ENCODE data around the gene PTPN7. TPM values are rescaled to one million over a fixed set of nuclear protein-coding genes. Genes with fewer than 3 reads are reported as not detected.
"Not testable (repeated sequence)": the region's sequence is repeated elsewhere in the genome, so short reads cannot be mapped to it uniquely, and the experiment has no call there.

The PTPN7 gene
- total RNA-seq, 1 experiment from 2014 or later, result not detected

GRCh38 chr1:202143011-202143767 is 17.2 kb downstream of the PTPN7 start:
- in situ Hi-C loops (cut with HindIII; ENCODE audit: low sequenced_read_pairs), result loop anchor here (25.0 kb wide), 1 partner anchor 131 kb away; the partner anchor contains the start of gene ELF3
- DNase-seq (ENCODE audit: low spot score), result peak; percentile 40

- not testable (repeated sequence) for DNase-seq (ENCODE audit: low spot score)
- in situ Hi-C loops (cut with HindIII; ENCODE audit: low sequenced_read_pairs), result loop anchor here (25.0 kb wide), 1 partner anchor 129 kb away; the partner anchor contains the start of gene ELF3
Measured at GRCh38 chr1:202141468-202141867, 18.9 kb downstream of the PTPN7 start.

- in situ Hi-C loops (cut with HindIII; ENCODE audit: low sequenced_read_pairs), result loop anchor here (25.0 kb wide), 1 partner anchor 129 kb away; the partner anchor contains the start of gene ELF3
- no peak for DNase-seq (ENCODE audit: low spot score)
Measured at GRCh38 chr1:202140833-202141232, 19.6 kb downstream of the PTPN7 start.

GRCh38 chr1:202135221-202135721 is 25.1 kb downstream of the PTPN7 start:
- in situ Hi-C loops (cut with HindIII; ENCODE audit: low sequenced_read_pairs), result loop anchor here (25.0 kb wide), 1 partner anchor 123 kb away; the partner anchor contains the start of gene ELF3
- peak; percentile 88 for DNase-seq (ENCODE audit: low spot score)

GRCh38 chr1:202134645-202135172 is 25.7 kb downstream of the PTPN7 start:
- in situ Hi-C loops (cut with HindIII; ENCODE audit: low sequenced_read_pairs), result loop anchor here (25.0 kb wide), 1 partner anchor 122 kb away; the partner anchor contains the start of gene ELF3
- DNase-seq (ENCODE audit: low spot score), result no peak

GRCh38 chr1:202133989-202134388 is 26.4 kb downstream of the PTPN7 start:
- in situ Hi-C loops (cut with HindIII; ENCODE audit: low sequenced_read_pairs), result loop anchor here (25.0 kb wide), 1 partner anchor 122 kb away; the partner anchor contains the start of gene ELF3
- no peak for DNase-seq (ENCODE audit: low spot score)

- DNase-seq (ENCODE audit: low spot score), result no peak
- in situ Hi-C loops (cut with HindIII; ENCODE audit: low sequenced_read_pairs), result loop anchor here (25.0 kb wide), 1 partner anchor 121 kb away; the partner anchor contains the start of gene ELF3
Measured at GRCh38 chr1:202133496-202133895, 26.9 kb downstream of the PTPN7 start.

GRCh38 chr1:202133001-202133400 is 27.4 kb downstream of the PTPN7 start:
- peak; percentile 49 for DNase-seq (ENCODE audit: low spot score)
- in situ Hi-C loops (cut with HindIII; ENCODE audit: low sequenced_read_pairs), result loop anchor here (25.0 kb wide), 1 partner anchor 121 kb away; the partner anchor contains the start of gene ELF3

GRCh38 chr1:202131956-202132821 is 28.2 kb downstream of the PTPN7 start:
- peak; percentile 91 for DNase-seq (ENCODE audit: low spot score)
- in situ Hi-C loops (cut with HindIII; ENCODE audit: low sequenced_read_pairs), result loop anchor here (25.0 kb wide), 1 partner anchor 120 kb away; the partner anchor contains the start of gene ELF3

GRCh38 chr1:202130816-202131522 is 29.4 kb downstream of the PTPN7 start:
- in situ Hi-C loops (cut with HindIII; ENCODE audit: low sequenced_read_pairs), result loop anchor here (25.0 kb wide), 1 partner anchor 119 kb away; the partner anchor contains the start of gene ELF3
- peak; percentile 28 for DNase-seq (ENCODE audit: low spot score)

GRCh38 chr1:202130297-202130721 is 30.1 kb downstream of the PTPN7 start:
- peak; percentile 39 for DNase-seq (ENCODE audit: low spot score)
- in situ Hi-C loops (cut with HindIII; ENCODE audit: low sequenced_read_pairs), result loop anchor here (25.0 kb wide), 1 partner anchor 118 kb away; the partner anchor contains the start of gene ELF3

GRCh38 chr1:202129453-202130296 is 30.7 kb downstream of the PTPN7 start:
- no peak for DNase-seq (ENCODE audit: low spot score)
- in situ Hi-C loops (cut with HindIII; ENCODE audit: low sequenced_read_pairs), result loop anchor here (25.0 kb wide), 1 partner anchor 117 kb away; the partner anchor contains the start of gene ELF3

GRCh38 chr1:202127836-202128622 is 32.4 kb downstream of the PTPN7 start:
- DNase-seq (ENCODE audit: low spot score), result no peak
- in situ Hi-C loops (cut with HindIII; ENCODE audit: low sequenced_read_pairs), result loop anchor here (25.0 kb wide), 1 partner anchor 116 kb away; the partner anchor contains the start of gene ELF3

- no peak for DNase-seq (ENCODE audit: low spot score)
- in situ Hi-C loops (cut with HindIII; ENCODE audit: low sequenced_read_pairs), result loop anchor here (25.0 kb wide), 1 partner anchor 115 kb away; the partner anchor contains the start of gene ELF3
Measured at GRCh38 chr1:202127061-202127460, 33.3 kb downstream of the PTPN7 start.

GRCh38 chr1:202126426-202126825 is 34.0 kb downstream of the PTPN7 start:
- DNase-seq (ENCODE audit: low spot score), result peak; percentile 33

GRCh38 chr1:202125611-202126010 is 34.8 kb downstream of the PTPN7 start:
- in situ Hi-C loops (cut with HindIII; ENCODE audit: low sequenced_read_pairs), result loop anchor here (25.0 kb wide), 1 partner anchor 113 kb away; the partner anchor contains the start of gene ELF3
- no peak for DNase-seq (ENCODE audit: low spot score)

More at GRCh38 chr1:202126426-202126825, 34.0 kb downstream of the PTPN7 start:
- in situ Hi-C loops (cut with HindIII; ENCODE audit: low sequenced_read_pairs), result loop anchor here (25.0 kb wide), 1 partner anchor 114 kb away; the partner anchor contains the start of gene ELF3
